Measurements from ENCODE around the gene GABRB3.

- TF ChIP-seq EZH2 (IDR thresholded peaks at IDR 0.05) (no peak), CTCF (IDR thresholded peaks at IDR 0.05) (no peak), EZH2phosphoT487 (IDR thresholded peaks at IDR 0.05) (no peak)
Observed at GRCh38 chr15:26790118-26790517, 17.3 kb upstream of the GABRB3 start.

Data from neural progenitor cell (in vitro differentiated cells).